Cortex of kidney (tissue), 1 donor: ENCODE results near the gene PROS1.
"Not testable (repeated sequence)": the region's sequence is repeated elsewhere in the genome, so short reads cannot be mapped to it uniquely, and the experiment has no call there.

ENCODE experiments used
- DNase-seq: peaks from one replicate; lab custom pipeline; 2025; lab: John Stamatoyannopoulos, UW

The PROS1 gene

GRCh38 chr3:93969443-93969842 is 4.3 kb downstream of the PROS1 start:
- DNase-seq: no peak

GRCh38 chr3:93965106-93965505 is 8.6 kb downstream of the PROS1 start:
- not testable (repeated sequence) for DNase-seq

GRCh38 chr3:93962798-93963197 is 10.9 kb downstream of the PROS1 start:
- DNase-seq: no peak

DNA sequence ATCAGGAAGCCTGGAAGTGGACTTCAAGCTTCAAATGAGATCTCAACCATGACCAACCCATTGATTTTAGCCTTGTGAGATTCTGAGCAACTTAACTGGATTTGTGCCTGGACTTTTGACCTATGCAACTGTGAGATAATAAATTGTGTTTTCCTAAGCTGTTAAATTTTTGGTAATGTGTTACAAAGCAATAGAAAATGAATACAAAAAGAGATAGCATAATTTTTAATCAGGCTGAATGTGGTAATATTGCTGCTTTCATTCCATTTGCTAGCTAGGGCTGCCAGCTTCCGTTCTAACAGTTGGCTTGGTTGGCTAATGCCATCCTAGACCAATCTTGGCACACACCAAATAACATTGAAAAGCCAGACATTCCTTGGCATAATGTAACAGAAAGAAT is 12.2 kb downstream of the PROS1 start:
- no peak for DNase-seq

DNA sequence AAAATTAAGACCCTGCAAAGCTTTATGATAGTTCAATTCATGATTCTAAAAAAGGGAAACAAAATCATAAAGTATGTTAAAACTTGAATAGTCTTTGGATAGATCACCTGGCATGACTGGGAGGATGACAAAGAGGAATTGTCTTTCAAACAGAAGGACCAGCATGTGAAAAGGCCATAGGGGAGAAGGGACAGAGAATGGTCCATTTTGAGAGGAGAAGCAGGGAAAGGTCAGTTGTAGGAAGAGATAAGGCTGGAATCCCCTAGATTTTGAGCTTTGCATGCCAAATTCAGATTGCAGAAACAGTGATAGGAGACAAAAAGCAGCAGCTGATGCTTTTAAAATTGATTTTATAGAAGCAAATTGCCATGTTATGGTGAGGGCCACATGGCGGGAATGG is 12.7 kb downstream of the PROS1 start:
- DNase-seq: no peak

- DNase-seq: not testable (repeated sequence)
Observed at GRCh38 chr3:93949958-93950357, 23.7 kb downstream of the PROS1 start.

- DNase-seq: not testable (repeated sequence)
Observed at GRCh38 chr3:93937485-93937884, 36.2 kb downstream of the PROS1 start.

DNA sequence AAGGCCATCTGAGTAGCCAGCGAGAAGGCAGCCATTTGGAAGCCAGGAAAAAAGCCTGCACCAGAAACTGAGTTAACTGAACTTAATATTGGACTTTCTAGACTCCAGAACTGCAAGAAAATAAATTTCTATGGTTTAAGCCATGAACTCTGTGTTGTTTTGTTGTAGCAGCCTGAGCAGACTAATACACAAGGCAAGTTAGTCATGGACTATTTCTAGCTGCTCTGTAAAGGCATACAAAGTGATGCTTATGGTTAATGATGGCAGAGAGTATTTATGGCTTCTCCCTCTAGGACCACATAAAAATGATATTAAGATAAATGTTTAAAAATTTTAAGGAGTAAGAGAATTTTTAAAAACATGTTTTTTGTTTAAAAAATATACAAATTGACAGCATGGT is 37.1 kb downstream of the PROS1 start:
- no peak for DNase-seq

- no peak for DNase-seq
Observed at GRCh38 chr3:93934366-93935046, 39.2 kb downstream of the PROS1 start.

- no peak for DNase-seq
Observed at GRCh38 chr3:93931597-93932229, 42.0 kb downstream of the PROS1 start.

- no peak for DNase-seq
Observed at GRCh38 chr3:93930041-93930440, 43.7 kb downstream of the PROS1 start.

- DNase-seq: no peak
Observed at GRCh38 chr3:93926789-93927188, 46.9 kb downstream of the PROS1 start.

GRCh38 chr3:93924491-93924890 is 49.2 kb downstream of the PROS1 start:
- DNase-seq: no peak

DNA sequence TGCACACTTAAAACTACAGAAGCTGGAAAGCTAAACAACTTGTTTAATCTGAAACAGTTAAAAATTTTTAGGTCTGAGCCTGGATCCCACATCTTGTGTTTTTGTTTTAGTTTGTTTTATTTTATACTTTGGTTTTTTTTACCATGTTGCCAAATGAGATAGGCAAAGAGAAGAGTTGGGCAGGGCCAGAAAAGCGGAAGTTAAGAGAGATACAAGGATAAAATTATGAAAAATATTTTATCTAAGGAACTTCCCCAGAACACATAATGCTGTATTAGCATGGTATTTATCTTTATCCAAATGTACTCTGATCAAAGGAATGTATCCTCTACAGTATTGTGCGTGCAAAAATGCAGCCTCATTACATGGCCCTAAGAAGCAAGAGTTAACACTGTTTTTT is 50.7 kb downstream of the PROS1 start:
- DNase-seq: no peak

GRCh38 chr3:93917546-93918029 is 56.1 kb downstream of the PROS1 start:
- DNase-seq: not testable (repeated sequence)

DNA sequence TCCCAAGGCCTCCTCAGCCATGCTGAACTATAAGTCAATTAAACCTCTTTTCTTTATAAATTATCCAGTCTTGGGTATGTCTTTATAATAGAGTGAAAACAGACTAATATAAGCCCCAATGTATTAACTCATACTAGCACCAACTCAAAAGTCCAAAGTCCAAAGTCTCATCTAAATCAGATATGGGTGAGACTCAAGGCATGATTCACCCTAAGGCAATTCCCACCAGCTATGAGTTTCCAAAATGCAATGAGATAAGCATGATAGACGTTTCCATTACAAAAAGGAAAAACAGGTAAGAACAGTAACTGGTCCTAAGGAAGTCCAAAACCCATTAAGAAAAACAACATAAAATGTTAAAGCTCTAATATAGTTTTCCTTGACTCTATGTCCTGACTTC is 60.1 kb downstream of the PROS1 start:
- not testable (repeated sequence) for DNase-seq

DNA sequence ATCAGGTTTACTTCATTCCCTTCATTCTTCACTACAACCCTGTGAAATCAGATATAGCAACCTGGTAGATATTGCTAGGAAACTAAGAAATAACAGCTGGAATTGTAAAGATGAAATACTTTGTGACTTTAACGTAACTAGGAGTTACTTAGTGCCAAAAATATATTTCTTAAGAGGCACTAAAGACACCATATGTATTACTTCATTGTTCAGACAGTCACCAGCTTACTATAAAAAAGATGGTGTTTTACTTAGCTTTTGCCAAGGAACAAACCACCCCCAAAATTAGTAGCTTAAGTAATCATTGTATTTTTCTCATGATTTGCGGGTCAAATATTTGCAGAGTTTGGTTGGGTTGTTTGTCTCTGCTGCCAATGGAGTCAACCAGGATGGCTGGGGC is 62.5 kb downstream of the PROS1 start:
- no peak for DNase-seq

DNA sequence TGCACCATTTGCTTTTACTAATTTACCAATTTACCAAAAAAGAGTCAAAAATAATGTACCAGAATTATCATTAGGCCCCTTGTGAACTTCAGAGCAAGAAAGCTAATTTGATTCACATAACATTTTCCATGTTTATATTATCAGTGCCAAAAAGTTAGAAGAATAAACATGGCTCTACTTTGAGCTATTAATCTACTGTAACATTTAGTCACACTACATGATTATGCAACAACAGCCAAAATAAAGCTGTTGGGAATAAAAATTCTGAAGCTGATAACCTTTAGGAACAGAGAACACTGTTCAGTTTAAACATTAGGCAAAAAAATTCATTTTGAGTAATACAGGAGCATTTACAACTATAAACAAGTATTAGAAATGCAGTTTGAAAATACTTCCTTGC is 63.6 kb downstream of the PROS1 start:
- no peak for DNase-seq

GRCh38 chr3:93907132-93907531 is 66.6 kb downstream of the PROS1 start:
- DNase-seq: no peak

- no peak for DNase-seq
Observed at GRCh38 chr3:93906245-93906644, 67.5 kb downstream of the PROS1 start.

GRCh38 chr3:93904568-93904967 is 69.1 kb downstream of the PROS1 start:
- no peak for DNase-seq

DNA sequence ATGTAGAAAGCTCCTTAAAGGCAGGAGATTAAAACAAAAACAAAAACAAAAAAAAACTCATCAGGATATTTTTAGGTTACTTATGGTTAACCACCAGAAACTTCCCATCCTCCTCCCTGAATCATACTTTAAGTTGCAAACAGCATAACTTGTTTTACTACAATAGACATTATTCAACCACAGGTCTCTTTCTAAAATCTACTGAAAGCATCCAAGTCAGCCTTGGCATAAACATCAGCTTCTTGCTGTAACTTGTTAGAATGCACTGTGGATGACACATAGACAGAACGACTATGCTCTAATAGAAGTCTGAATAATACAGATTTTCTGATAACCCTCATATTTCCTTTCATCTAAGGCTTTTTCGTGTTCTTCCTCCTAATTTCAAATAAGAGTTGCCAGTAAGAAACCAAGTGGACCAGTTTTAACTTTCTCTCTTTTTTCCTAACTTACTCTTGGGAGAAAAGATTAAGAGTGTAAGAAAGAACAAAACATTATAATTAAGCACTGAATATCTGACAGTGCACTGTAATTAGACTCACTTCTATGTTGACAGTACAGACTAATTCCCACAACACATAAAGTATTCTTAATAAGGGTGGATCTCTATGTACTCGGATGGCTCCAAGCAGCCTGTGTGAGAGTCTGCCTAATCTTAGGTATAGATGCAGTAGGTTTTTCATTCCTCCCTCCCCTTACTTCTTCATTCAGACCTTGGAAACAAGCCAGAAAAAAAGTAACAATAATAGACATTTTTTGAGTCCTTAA is 95.3 kb downstream of the PROS1 start:
- not testable (repeated sequence) for DNase-seq

GRCh38 chr3:93877427-93877826 is 96.3 kb downstream of the PROS1 start:
- DNase-seq: not testable (repeated sequence)
